Measurements from ENCODE around the gene SOS1.

GRCh38 chr2:39107724-39108273 is 13.1 kb downstream of the SOS1 start:
- TF ChIP-seq POLR2A (IDR thresholded peaks at IDR 0.05; ENCODE audit: low read depth, low read length), result no peak
- TF ChIP-seq POLR2AphosphoS5 (IDR thresholded peaks at IDR 0.05; ENCODE audit: low read depth, low read length), result no peak
- TF ChIP-seq TAF1 (IDR thresholded peaks at IDR 0.05; ENCODE audit: low read depth, low read length), result no peak
- TF ChIP-seq PAX5 (IDR thresholded peaks at IDR 0.05; ENCODE audit: insufficient read depth, low read length, severe bottlenecking), result no peak
- no peak for TF ChIP-seq POU2F2 (IDR thresholded peaks at IDR 0.05; ENCODE audit: low read depth, low read length)
